Measurements from ENCODE around the gene PDE4B.

The PDE4B gene

DNA sequence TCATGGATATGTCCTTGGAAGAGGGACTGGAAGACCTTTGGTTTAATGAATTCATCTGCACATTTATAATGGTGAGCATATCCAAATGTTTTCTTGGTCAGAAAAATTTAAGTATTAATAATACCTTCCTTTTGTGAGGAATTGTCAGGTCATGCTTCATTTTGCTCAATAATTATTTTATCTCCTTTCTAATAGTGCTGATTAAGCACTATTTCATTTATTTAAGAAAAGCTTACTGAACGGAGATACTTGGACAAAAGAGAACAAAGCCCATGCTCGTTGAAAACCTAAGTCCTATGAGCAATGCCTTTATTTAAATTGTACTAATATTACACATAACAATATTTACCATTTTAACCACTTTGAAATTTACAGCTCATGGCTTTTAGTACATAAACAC lies 281.5 kb downstream of the PDE4B start:
- no peaks in the 10 kb centered on the region for H3K36me3 ChIP-seq (ENCODE audit: insufficient read depth, low read length)
- H3K27ac ChIP-seq (ENCODE audit: low read depth, low read length, poor library complexity, severe bottlenecking), result no peak overlapping the region
- no peak overlapping the region for H3K4me2 ChIP-seq (ENCODE audit: low read length)
- H3F3A ChIP-seq (ENCODE audit: insufficient read depth, low read length), result no peaks in the 10 kb centered on the region
- no peak overlapping the region for H2AFZ ChIP-seq (ENCODE audit: low read length)
- no peaks in the 10 kb centered on the region for H3K27me3 ChIP-seq (ENCODE audit: insufficient read depth, low read length)
- H3K79me2 ChIP-seq (ENCODE audit: insufficient read depth, low read length), result no peaks in the 10 kb centered on the region
- no peaks in the 10 kb centered on the region for H3K9me2 ChIP-seq (ENCODE audit: low read depth, low read length)
- TF ChIP-seq EZH2 (IDR thresholded peaks at IDR 0.05; ENCODE audit: borderline replicate concordance, low read length), result no peak
- TF ChIP-seq, protein P1, sequence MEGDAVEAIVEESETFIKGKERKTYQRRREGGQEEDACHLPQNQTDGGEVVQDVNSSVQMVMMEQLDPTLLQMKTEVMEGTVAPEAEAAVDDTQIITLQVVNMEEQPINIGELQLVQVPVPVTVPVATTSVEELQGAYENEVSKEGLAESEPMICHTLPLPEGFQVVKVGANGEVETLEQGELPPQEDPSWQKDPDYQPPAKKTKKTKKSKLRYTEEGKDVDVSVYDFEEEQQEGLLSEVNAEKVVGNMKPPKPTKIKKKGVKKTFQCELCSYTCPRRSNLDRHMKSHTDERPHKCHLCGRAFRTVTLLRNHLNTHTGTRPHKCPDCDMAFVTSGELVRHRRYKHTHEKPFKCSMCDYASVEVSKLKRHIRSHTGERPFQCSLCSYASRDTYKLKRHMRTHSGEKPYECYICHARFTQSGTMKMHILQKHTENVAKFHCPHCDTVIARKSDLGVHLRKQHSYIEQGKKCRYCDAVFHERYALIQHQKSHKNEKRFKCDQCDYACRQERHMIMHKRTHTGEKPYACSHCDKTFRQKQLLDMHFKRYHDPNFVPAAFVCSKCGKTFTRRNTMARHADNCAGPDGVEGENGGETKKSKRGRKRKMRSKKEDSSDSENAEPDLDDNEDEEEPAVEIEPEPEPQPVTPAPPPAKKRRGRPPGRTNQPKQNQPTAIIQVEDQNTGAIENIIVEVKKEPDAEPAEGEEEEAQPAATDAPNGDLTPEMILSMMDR (IDR thresholded peaks at IDR 0.05; ENCODE audit: low read length), result no peak
- H3K9me3 ChIP-seq (ENCODE audit: low read length), result no peaks in the 10 kb centered on the region
- no peak overlapping the region for H3K4me3 ChIP-seq (ENCODE audit: low read depth, low read length, poor library complexity, severe bottlenecking)
- H3K9ac ChIP-seq (ENCODE audit: low read length), result no peak overlapping the region
- no peaks in the 10 kb centered on the region for H4K20me1 ChIP-seq (ENCODE audit: insufficient read depth, low read length)
- H3K4me1 ChIP-seq (ENCODE audit: insufficient read depth, low read length, severe bottlenecking), result peaks cover 52% of the 10 kb centered on the region

DNA sequence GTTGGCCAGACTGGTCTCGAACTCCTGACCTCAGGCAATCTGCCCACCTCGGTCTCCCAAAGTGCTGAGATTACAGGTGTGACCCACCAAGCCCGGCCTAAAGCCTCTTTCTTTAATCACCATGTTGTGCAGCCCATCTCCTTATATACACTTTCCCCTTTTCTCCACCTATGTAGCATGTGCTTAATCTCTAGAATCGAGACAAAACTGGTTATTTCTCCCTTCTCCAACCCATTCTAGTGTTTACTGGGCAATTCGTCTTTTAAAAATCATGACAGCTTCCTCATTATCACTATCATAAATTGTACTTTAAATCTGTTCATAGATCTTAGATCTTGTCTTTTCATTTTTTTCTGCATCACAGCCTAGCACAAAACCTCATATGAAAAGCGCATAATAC lies 285.7 kb downstream of the PDE4B start:
- Histone ChIP-seq H2AFZ (ENCODE audit: low read length) (no peak overlapping the region), H3K4me3 (ENCODE audit: low read depth, low read length, poor library complexity, severe bottlenecking) (no peak overlapping the region), H3K9me2 (ENCODE audit: low read depth, low read length) (no peaks in the 10 kb centered on the region), H3K4me1 (ENCODE audit: insufficient read depth, low read length, severe bottlenecking) (peaks cover 37% of the 10 kb centered on the region), H3K9ac (ENCODE audit: low read length) (no peak overlapping the region), H4K20me1 (ENCODE audit: insufficient read depth, low read length) (no peaks in the 10 kb centered on the region), H3K79me2 (ENCODE audit: insufficient read depth, low read length) (no peaks in the 10 kb centered on the region), H3K27me3 (ENCODE audit: insufficient read depth, low read length) (no peaks in the 10 kb centered on the region), H3K27ac (ENCODE audit: low read depth, low read length, poor library complexity, severe bottlenecking) (no peak overlapping the region), H3K9me3 (ENCODE audit: low read length) (no peaks in the 10 kb centered on the region), H3K36me3 (ENCODE audit: insufficient read depth, low read length) (no peaks in the 10 kb centered on the region), H3F3A (ENCODE audit: insufficient read depth, low read length) (no peaks in the 10 kb centered on the region), H3K4me2 (ENCODE audit: low read length) (no peak overlapping the region)
- TF ChIP-seq, protein P1 (IDR thresholded peaks at IDR 0.05; ENCODE audit: low read length), result no peak
- no peak for TF ChIP-seq EZH2 (IDR thresholded peaks at IDR 0.05; ENCODE audit: borderline replicate concordance, low read length)

DNA sequence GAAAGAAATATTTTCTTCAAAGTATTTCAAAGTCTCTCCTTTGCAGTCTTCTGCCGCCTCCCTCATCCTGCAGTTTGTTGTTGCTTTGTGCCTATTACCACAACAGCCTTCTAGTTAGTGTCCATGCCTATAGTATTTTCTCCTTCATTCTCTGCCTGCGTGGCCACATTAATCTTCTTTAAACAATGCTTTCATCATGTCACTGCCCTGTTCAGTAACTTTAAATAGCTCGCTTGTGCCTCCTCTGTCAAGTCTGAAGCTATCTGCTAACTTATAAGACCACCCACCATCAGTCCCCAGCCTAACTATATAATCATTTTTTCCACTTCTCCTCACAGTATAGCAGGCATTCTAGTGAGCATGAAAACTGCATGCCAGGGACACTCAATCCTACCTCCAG lies 290.3 kb downstream of the PDE4B start:
- no peaks in the 10 kb centered on the region for H3F3A ChIP-seq (ENCODE audit: insufficient read depth, low read length)
- H3K79me2 ChIP-seq (ENCODE audit: insufficient read depth, low read length), result no peaks in the 10 kb centered on the region
- H3K27me3 ChIP-seq (ENCODE audit: insufficient read depth, low read length), result no peaks in the 10 kb centered on the region
- no peak overlapping the region for H3K9ac ChIP-seq (ENCODE audit: low read length)
- H3K4me1 ChIP-seq (ENCODE audit: insufficient read depth, low read length, severe bottlenecking), result peaks cover 11% of the 10 kb centered on the region
- TF ChIP-seq, protein P1 (IDR thresholded peaks at IDR 0.05; ENCODE audit: low read length), result no peak
- TF ChIP-seq EZH2 (IDR thresholded peaks at IDR 0.05; ENCODE audit: borderline replicate concordance, low read length), result no peak
- no peaks in the 10 kb centered on the region for H3K36me3 ChIP-seq (ENCODE audit: insufficient read depth, low read length)
- no peaks in the 10 kb centered on the region for H3K9me2 ChIP-seq (ENCODE audit: low read depth, low read length)
- H3K4me3 ChIP-seq (ENCODE audit: low read depth, low read length, poor library complexity, severe bottlenecking), result no peak overlapping the region
- no peak overlapping the region for H3K27ac ChIP-seq (ENCODE audit: low read depth, low read length, poor library complexity, severe bottlenecking)
- no peaks in the 10 kb centered on the region for H4K20me1 ChIP-seq (ENCODE audit: insufficient read depth, low read length)
- no peak overlapping the region for H2AFZ ChIP-seq (ENCODE audit: low read length)
- H3K9me3 ChIP-seq (ENCODE audit: low read length), result no peaks in the 10 kb centered on the region
- no peak overlapping the region for H3K4me2 ChIP-seq (ENCODE audit: low read length)
